ENCODE results near the gene CDHR2.
"Not testable (repeated sequence)": the region's sequence is repeated elsewhere in the genome, so short reads cannot be mapped to it uniquely, and the experiment has no call there.

Gene CDHR2

GRCh38 chr5:176542135-176542595 lies 7.0 kb upstream of the CDHR2 start:
- DNase-seq (ENCODE audit: low read depth) = peak; percentile 47

DNA sequence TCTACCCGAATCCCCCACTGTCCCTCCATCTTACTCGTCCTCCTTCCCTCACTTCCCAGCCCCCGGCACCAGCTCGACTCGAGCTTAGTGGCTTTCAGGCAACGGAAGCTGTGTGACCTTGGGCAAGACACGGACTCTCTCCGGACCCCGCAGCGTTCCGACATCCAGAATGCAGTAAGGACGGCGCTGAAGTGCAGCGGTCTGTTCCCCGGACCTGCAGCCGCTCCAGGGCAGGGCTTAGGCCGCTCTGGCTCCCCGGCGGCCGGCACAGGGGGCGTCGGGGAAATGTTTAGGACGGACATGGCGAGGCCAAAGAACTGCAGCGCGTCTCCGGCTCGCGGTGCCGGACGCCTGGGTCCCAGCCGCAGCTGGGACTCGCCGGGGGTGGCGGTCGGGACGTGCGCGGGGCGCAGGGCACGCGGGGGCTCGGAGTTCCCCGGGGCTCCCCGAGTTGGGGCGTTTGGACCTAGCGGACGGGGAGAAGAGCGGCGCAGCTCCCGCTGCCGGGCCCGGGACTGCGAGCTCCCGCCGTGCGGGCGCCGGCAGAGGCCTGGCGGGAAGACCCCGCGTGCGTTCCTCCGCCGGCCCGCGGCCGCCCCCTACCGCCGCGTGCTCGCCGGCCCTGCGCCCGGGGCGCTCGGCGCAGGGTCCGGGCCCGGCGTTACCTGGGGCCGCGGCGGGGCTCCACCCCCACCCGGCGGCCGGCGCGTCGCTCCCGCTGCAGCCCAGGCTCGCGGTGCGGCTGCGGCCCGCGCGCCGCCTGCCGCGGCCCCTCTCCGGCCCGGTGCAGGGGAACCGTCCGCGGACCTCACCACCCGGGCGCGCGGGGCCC lies 6.3 kb upstream of the CDHR2 start:
- DNase-seq (ENCODE audit: low read depth) = no peak

GRCh38 chr5:176543428-176544182 lies 5.5 kb upstream of the CDHR2 start:
- peak; percentile 62 for DNase-seq (ENCODE audit: low read depth)

DNA sequence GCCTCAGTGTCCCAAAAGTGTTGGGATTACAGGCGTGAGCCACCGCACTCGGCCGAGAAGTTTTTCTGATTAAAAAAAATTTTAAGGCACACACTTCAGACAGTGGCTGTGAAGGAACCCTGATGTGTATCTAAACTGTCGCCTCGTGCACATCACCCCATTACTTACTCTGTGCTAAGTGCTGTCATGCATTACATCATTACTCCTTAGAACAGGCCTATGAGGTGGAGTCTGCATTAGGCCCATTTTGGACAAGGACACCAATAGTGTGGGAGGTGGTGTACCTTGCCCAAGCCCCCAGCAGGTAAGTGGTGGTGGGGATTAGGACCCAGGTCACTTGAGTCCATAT lies 3.8 kb upstream of the CDHR2 start:
- no peak for DNase-seq (ENCODE audit: low read depth)

GRCh38 chr5:176545737-176546509 lies 3.2 kb upstream of the CDHR2 start:
- no peak for DNase-seq (ENCODE audit: low read depth)

GRCh38 chr5:176547802-176548201 lies 1.3 kb upstream of the CDHR2 start:
- no peak for DNase-seq (ENCODE audit: low read depth)

DNA sequence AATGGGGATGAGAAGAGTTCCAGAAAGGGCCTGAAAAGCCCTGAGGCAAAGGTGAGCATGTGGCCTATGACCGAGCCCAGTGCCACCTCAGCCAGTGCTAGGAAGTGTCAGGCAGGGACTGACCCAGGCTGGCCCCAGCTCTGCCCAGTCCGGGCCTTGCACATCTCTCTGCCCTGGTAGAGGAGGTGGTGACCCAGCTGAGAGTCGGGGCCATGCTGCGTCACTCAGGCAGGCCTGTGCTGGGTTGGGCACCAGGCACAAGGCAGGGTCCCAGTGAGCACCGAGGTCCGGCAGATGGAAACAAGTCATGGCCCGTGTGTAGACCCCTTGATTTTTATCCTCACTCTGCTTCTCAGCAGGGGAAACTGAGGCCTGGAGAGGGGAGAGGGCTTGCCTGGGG lies 729 bp downstream of the CDHR2 start:
- no peak for DNase-seq (ENCODE audit: low read depth)

DNA sequence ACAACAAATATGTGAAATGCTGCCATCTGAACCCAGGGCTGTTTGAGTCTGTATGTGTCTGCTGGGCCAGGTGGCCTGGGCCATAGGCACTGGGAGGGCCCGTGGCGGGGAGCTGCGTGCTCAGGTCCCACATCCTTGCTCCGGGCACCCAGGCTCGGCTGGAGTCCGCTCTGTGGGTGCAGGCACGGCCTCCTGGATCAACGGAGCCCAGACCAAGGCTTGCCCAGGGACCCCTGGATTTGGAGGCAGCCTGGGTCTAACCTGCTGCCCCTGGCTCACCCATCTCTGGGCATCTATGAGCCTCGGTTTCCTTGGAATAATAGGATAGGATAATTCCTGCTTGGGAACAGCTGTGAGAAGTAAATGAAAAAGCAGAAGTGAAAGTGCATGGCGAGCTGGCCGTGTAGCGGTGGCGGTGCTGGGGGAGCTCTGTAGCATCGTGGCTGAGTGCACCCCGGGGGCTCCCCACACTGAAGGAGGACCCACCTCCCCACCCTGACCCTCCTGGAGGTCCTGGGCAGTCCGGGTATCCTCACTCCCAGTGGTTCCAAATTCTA lies 1.2 kb downstream of the CDHR2 start:
- no peak for DNase-seq (ENCODE audit: low read depth)

- not testable (repeated sequence) for DNase-seq (ENCODE audit: low read depth)
Measured at GRCh38 chr5:176550937-176551336, 1.8 kb downstream of the CDHR2 start.

DNA sequence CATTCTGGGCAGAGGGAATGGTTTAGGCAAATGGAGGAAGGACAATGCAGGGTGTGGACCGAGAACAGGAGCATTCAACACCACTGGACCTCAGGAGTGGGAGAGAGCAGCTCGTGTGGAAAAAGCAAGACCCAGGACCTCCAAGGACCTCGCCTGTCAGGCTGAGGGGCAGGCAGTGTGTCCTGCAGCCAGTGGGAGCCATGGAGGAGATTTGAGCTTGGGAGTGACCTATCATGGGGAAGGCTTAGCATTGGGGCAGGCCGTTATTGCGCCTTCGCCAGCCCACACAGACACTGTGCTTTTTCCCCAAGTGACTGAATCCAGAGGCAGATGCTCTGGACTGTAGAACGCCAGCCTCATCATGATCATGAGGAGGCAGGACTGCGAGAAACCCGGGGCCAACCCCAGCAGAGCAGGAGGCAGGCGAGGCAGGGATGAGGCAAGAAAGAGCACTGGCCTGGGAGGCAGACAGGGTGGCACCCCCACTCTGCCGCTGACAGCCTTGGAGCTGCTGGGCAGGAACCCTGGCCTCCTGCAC lies 3.3 kb downstream of the CDHR2 start:
- DNase-seq (ENCODE audit: low read depth) = no peak

DNA sequence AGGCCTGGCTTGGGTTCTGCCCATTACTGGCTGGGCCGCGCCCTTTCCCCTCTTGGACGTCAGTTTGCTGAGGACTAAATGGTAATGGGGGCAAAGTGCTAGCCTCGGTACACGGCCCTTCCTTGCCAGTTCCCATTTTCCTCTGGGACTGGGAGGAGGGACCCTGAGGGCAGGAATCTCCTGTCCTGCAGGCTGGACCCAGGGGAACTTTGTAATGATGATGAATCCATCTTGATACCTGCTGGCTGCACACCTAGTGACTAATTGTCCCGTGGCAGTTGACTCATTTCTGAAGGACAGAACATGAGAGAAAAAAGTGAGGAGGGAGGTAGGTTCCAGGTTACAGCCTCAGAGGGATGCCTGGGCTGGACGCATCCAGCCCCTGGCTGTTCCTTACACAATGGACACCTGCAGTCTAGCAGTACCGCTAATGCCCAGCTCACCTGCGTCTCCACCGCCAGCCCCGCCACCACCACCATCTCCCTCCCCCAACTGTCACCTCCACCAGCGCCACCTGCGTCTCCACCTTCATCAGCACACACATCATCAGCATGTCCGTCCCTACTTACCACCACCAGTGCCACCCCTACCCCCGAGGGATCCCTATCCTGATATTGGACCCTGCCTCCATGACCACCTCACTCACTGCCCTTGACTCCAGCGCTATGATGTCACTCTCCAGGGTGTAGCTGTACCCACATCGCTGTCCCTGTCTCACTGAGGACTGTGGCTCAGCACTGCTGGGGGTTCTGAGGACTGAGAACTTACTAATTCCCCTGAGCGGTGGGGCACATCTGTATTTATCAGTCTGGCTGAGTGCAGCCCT lies 4.3 kb downstream of the CDHR2 start:
- no peak for DNase-seq (ENCODE audit: low read depth)

- DNase-seq (ENCODE audit: low read depth) = no peak
Measured at GRCh38 chr5:176557846-176558245, 8.7 kb downstream of the CDHR2 start.

DNA sequence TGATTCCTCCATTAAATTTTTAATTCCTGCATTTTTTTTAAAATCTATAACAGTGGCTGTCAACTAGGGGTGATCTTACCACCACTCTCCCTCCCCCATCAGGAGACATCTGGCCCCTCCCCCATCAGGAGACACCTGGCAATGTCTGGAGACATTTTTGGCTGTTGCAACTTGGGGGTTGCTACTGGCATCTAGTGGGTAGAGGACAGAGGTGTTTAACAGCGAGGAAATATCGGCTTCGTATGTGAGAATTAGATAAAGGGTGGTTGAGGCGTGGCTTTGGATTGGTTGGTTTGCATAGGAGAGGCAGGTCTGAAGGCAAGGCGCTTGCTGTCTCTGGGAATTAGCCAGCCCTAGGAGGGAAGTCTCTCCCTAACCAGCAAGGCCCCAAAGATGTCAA lies 10.5 kb downstream of the CDHR2 start:
- DNase-seq (ENCODE audit: low read depth) = no peak

- no peak for DNase-seq (ENCODE audit: low read depth)
Measured at GRCh38 chr5:176560364-176560763, 11.2 kb downstream of the CDHR2 start.

DNA sequence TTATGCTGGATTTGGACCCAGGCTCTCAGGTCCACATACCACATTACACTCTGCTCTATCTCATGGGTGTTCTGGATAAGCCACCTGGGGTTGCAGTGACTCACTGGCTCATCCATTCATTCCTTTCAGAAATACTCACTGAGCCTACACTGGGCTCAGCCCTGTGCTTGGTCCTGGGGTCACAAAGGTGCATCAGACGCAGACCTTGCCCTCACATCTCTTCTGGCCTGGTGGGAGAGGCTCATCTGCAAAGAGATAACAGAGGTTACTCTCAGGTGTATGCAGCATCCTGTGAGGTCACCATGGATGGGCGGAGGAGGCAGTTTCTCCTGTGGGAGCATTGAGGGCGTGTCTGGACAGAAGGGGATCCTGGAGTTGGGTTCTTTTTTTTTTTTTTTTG lies 12.1 kb downstream of the CDHR2 start:
- no peak for DNase-seq (ENCODE audit: low read depth)

GRCh38 chr5:176562189-176562588 lies 13.0 kb downstream of the CDHR2 start:
- DNase-seq (ENCODE audit: low read depth) = no peak

- DNase-seq (ENCODE audit: low read depth) = no peak
Measured at GRCh38 chr5:176564002-176564401, 14.9 kb downstream of the CDHR2 start.

DNA sequence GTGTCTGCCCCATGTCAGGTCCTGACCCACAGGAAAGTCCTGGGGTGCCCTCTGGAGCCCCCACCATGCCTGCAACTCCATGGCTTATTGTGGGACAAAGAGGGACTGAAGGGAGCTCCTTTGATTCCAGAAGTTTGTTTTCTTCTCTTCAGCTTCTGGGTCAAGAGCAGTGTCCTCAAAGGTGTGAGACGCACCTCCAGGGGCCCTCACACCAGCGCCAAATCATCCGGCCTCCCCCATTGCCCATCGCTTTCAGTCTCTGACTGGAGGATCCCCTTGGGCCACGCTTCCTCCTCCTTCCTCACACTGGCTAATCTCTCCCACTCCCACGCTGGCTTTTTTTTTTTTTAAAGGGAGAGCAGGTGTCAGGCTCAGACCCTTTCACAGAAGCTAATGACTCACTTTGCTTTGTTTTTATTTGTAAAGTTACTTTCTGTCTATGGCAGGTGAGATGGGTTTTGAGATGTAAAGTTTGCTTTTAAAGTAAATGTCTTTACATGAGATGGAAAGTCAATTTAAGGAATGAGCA lies 16.7 kb downstream of the CDHR2 start:
- DNase-seq (ENCODE audit: low read depth) = no peak

DNA sequence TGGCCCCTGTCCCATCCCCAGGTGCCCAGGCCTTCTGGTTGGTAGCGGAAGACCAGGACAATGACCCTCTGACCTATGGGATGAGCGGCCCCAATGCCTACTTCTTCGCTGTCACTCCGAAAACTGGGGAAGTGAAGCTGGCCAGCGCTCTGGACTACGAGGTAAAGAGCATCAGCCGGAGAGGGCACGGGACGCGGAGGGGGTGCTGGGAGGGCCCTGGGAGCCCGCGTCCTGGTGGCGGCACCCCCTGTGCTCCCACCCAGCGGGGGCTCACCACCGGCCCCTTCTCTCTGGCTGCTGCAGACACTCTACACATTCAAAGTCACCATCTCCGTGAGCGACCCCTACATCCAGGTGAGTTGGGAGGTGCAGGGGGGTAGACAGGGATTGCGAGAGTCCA lies 19.5 kb downstream of the CDHR2 start:
- DNase-seq (ENCODE audit: low read depth) = no peak

DNA sequence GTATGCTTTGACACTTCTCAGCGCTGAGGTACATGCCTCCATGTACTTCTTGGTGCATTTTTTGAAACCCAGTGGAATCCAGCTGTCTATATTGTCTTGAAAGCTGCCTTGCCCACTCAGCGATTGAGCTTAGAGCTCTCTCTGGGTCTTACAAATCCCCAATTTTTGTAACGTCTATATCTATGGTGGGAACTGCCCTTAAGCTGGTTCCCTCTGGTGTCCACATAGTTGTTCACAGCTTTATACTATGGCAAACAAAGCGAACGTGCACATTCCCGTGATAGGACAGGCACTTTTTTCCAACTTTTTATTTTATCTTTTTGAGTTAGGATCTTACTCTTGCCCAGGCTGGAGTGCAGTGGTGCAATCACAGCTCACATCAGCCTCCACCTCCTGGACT lies 20.9 kb downstream of the CDHR2 start:
- DNase-seq (ENCODE audit: low read depth) = no peak

Measured in activated T-helper 9 cell treated with anti-CD3 and anti-CD28 coated beads, Interleukin-2, amount 50 U/mL, for 16 hours (primary cell).